Measurements from ENCODE around the gene FGFR2.
"Not testable (repeated sequence)": the region's sequence is repeated elsewhere in the genome, so short reads cannot be mapped to it uniquely, and the experiment has no call there.

FGFR2 gene

DNA sequence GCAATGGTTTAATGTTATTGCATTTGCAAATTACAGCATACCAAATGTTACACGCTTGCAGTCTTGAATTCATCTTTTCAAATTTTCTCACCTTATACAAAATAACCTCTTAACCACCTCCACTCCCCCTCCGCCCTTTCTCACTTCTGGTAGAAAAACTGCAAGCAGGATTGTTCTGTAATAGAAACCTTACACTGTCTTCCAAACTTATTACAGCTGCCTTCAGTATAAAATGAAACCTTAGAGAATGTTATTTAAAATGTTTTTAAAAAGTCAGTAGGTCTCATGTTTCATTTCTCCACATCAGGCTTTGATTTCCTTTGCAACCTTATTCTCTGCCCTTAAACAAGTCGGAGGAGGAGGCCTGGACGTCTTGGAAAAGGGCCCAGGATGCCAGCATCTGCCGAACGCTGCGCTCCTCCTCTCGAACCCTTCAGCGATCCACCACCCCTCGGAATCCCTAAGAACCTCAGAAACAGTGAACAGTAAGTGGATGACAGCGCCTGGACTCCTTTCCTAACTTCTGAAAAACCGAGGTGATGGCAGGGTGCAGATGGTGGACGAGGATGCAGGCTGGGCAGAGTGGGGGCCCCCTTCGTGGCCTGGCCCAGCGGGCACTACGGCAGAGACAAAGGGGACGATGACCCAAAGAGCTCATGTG lies 74.0 kb downstream of the FGFR2 start:
- H3K27ac ChIP-seq: peak overlapping the region in 1 of 2 donors; percentile 47
- TF ChIP-seq CTCF (IDR thresholded peaks at IDR 0.05): no peak
- H3K4me3 ChIP-seq: no peak overlapping the region
- no peak for DNase-seq (ENCODE audit: low spot score)

GRCh38 chr10:121522831-121523230 lies 75.4 kb downstream of the FGFR2 start:
- TF ChIP-seq CTCF (IDR thresholded peaks at IDR 0.05): no peak
- no peak for DNase-seq (ENCODE audit: low spot score)
- no peak overlapping the region for H3K4me3 ChIP-seq
- H3K27ac ChIP-seq: peak overlapping the region in 1 of 2 donors; percentile 47

GRCh38 chr10:121521794-121522556 lies 76.3 kb downstream of the FGFR2 start:
- DNase-seq (ENCODE audit: low spot score): no peak
- no peak overlapping the region for H3K27ac ChIP-seq
- no peak overlapping the region for H3K4me3 ChIP-seq
- no peak for TF ChIP-seq CTCF (IDR thresholded peaks at IDR 0.05)

DNA sequence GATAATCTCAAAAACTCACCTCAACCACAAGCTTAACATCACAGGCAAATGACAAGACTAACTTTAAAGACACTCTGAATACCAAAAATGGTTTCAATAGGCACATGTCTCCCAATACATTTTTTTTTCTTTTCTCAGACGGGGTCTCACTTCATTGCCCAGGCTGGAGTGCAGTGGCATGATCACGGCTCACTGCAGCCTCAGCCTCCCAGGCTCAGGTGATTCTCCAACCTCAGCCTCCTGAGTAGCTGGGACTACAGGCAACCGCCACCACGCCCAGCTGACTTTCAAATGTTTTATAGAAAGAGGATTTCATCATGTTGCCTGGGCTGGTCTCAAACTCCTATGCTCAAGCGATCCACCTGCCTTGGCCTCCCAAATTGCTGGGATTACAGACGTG lies 77.7 kb downstream of the FGFR2 start:
- not testable (repeated sequence) for H3K4me3 ChIP-seq; DNase-seq (ENCODE audit: low spot score); H3K27ac ChIP-seq

GRCh38 chr10:121519901-121520493 lies 78.2 kb downstream of the FGFR2 start:
- H3K4me3 ChIP-seq: no peak overlapping the region
- H3K27ac ChIP-seq: no peak overlapping the region
- DNase-seq (ENCODE audit: low spot score): no peak
- no peak for TF ChIP-seq CTCF (IDR thresholded peaks at IDR 0.05)

DNA sequence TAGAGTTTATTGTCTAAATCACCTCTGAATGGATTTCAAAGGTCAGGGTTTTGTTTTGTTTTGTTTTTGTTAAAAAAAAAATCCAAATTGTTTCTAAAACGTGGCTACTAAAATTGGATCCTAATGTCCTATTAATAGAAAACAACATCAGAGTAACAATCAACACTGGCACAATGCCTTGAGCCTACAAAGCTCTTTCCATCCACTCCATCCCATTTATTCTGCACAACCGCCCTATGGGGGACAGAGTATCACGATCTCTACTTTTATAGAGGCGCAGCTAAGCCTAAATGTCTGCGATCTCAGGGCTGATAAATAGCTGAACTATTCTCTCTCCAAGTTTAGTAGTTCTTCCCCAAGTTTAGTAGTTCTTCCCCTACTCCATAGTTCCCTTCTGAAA lies 78.8 kb downstream of the FGFR2 start:
- DNase-seq (ENCODE audit: low spot score): no peak
- no peak overlapping the region for H3K27ac ChIP-seq
- no peak for TF ChIP-seq CTCF (IDR thresholded peaks at IDR 0.05)
- no peak overlapping the region for H3K4me3 ChIP-seq

DNA sequence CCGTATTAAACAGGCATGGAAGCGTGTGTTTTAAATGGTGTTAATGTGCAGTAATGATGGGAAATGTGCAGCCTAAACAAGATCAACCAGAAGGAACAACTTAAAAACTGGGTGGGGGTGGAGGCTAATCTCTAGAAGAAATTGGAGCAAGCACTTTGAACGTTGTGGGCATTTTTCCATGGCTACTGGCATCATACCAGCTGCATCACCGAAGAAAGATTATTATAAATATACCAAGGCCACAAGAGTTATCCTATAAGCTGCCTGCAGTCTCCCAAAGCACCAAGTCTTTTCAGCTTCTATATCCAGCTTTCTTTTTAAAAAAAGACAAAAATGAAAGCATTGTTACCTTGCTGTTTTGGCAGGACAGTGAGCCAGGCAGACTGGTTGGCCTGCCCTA lies 79.9 kb downstream of the FGFR2 start:
- TF ChIP-seq CTCF (IDR thresholded peaks at IDR 0.05): no peak
- H3K27ac ChIP-seq: no peak overlapping the region
- DNase-seq (ENCODE audit: low spot score): no peak
- no peak overlapping the region for H3K4me3 ChIP-seq
